BJ (cell line): Measurements from ENCODE around the gene GFRA4. TPM values are rescaled to one million over a fixed set of nuclear protein-coding genes. Genes with fewer than 3 reads are reported as not detected.
A peak's percentile ranks its signal among the peaks of the same experiment; 100 is the strongest.

ENCODE experiments used
- CTCF ChIA-PET: fragments of 350-600 bp; formaldehyde crosslinking; extraction: SDS; loops from one replicate; lab custom pipeline; 2021; ENCODE audit warnings: antibody characterized with exemption, inconsistent platforms; lab: Yijun Ruan, JAX
- POLR2A ChIA-PET: fragments of 300-600 bp; sonication (Branson Sonifier 250); formaldehyde crosslinking; extraction: SDS; loops from one replicate; lab custom pipeline; 2021; ENCODE audit warnings: antibody characterized with exemption; lab: Charles Lee
- DNase-seq: peaks from one replicate; pipeline ENCODE4 v3.0.0-alpha.2; 2011; ENCODE audit warnings: low read depth
- H3K27me3 ChIP-seq: 2 replicates; pipeline ENCODE4 v1.6.0; 2011; ENCODE audit warnings: low read length; ENCODE audit not compliant: control insufficient read depth, insufficient read depth
- H3K36me3 ChIP-seq: 2 replicates; pipeline ENCODE4 v1.5.1; 2011; ENCODE audit warnings: low read length; ENCODE audit not compliant: control insufficient read depth, insufficient read depth
- H3K4me3 ChIP-seq: 2 replicates; pipeline ENCODE4 v1.5.1; 2011; ENCODE audit warnings: low read depth, mild to moderate bottlenecking, control low read depth, low read length
- polyA plus RNA-seq: library from polyadenylated mRNA; depleted of rRNA; stranded (reverse); fragments of >200 nt; gene quantifications from 2 replicates; pipeline ENCODE4 v1.2.3, GENCODE V29; 2011
- TF ChIP-seq, protein P1 (sequence below): IDR thresholded peaks from 2 replicates; pipeline ENCODE4 v1.5.1; 2011; ENCODE audit warnings: low read depth, mild to moderate bottlenecking, control low read depth, inconsistent platforms, low read length, moderate library complexity; ENCODE audit not compliant: insufficient read depth

GFRA4 gene
- polyA plus RNA-seq, 1 experiment, result not detected

DNA sequence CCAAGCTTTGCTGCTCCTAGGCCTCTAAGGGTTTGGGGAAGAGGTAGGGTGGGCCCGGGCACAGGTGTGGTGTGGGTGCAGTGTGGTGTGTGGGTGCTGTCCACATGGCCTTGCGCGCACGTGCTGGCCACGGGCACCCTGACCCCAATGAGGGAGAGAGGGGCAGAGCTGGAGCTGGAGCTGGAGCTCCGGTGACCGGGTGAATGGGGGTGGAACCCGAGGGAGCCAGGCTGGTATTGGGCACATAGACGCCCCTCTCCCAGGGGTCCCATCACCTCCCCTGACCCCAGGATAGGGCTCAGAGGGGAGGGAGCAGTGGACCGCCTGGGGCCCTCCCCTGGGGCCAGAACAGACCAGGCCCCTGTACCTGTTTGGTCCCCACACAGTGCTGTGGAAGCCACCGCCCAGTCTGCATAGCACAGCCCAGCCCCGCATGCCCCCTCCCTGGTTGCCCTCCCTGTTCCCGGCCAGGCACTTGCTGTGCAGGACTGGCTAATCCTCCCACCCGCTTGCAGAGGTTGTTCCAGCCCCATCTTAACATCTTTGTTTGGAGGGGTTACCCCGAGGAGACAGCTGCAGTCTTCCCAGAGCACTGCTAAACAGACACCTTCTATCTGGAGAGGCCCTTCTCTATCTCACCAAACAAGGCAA, 17.6 kb upstream of the GFRA4 start:
- no peaks in the 10 kb centered on the region for H3K27me3 ChIP-seq
- peak overlapping the region; percentile 85 for H3K4me3 ChIP-seq
- no peak for DNase-seq
- POLR2A ChIA-PET, result no interaction called here
- TF ChIP-seq, protein P1, sequence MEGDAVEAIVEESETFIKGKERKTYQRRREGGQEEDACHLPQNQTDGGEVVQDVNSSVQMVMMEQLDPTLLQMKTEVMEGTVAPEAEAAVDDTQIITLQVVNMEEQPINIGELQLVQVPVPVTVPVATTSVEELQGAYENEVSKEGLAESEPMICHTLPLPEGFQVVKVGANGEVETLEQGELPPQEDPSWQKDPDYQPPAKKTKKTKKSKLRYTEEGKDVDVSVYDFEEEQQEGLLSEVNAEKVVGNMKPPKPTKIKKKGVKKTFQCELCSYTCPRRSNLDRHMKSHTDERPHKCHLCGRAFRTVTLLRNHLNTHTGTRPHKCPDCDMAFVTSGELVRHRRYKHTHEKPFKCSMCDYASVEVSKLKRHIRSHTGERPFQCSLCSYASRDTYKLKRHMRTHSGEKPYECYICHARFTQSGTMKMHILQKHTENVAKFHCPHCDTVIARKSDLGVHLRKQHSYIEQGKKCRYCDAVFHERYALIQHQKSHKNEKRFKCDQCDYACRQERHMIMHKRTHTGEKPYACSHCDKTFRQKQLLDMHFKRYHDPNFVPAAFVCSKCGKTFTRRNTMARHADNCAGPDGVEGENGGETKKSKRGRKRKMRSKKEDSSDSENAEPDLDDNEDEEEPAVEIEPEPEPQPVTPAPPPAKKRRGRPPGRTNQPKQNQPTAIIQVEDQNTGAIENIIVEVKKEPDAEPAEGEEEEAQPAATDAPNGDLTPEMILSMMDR, result no peak
- peaks cover 12% of the 10 kb centered on the region for H3K36me3 ChIP-seq
- CTCF ChIA-PET, result interaction anchor here (1.0 to 15.3 kb wide), 9 partner anchors 12 to 140 kb away, joined by 3 to 331 read pairs (median 4); partner anchors contain the start of genes AP5S1 and SIGLEC1

DNA sequence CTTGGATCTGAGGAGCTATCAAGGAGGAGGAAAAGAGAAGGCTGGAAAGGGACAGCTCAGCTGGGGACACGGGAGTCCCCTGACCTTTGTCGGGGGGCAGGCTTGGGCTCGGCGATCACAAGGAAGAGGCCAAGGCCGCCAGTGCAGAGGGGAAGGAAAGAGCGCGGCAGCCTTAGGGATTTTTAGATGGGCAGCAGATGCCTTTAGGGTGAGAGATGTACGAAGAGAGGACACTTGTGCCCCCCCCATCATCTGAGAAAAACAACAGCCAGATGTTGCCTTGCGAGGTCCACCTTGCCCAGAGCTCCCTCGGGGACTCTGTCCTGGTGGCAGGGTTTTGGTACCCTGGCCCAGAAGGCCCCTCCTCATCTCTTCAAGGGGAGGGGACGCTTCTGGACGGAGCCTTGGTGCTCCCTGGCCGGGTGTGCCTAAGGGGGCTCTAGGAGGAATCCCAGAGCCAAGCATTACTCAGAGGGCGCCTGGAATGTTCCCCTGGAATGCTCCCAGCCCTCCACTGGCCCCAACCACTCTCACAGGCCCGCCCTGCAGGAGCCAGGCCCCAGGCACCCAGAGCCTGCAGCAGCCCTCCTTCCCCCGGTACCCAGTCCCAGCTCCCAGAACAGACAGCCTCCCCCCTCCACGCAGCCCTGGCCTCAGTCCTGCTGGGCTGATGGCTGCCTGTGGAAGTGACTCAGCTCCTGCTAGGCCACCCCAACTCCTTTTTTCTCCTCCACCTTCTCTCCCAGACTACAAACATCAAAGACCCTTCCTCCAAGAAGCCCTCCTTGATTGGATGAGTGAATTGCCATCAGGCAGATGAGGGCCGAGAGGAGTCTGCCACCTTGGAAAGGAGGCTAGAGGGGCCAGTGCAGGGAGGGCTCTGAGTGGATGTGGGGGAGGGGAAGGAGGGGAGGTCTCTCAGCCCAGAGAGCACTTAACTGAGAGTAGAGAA, 16.8 kb upstream of the GFRA4 start:
- TF ChIP-seq, protein P1, result no peak
- H3K4me3 ChIP-seq, result peak overlapping the region; percentile 85
- H3K27me3 ChIP-seq, result no peaks in the 10 kb centered on the region
- POLR2A ChIA-PET, result interaction anchor here (1.2 kb wide), 1 partner anchor 28 kb away, joined by 13 read pairs; no protein-coding TSS in a partner anchor
- CTCF ChIA-PET, result interaction anchor here (1.0 to 15.3 kb wide), 8 partner anchors 11 to 140 kb away, joined by 3 to 331 read pairs (median 4); partner anchors contain the start of genes AP5S1 and SIGLEC1
- no peak for DNase-seq
- H3K36me3 ChIP-seq, result peaks cover 20% of the 10 kb centered on the region

- Histone ChIP-seq H3K36me3 (peaks cover 28% of the 10 kb centered on the region), H3K4me3 (peak overlapping the region; percentile 85), H3K27me3 (no peaks in the 10 kb centered on the region)
- TF ChIP-seq, protein P1, result no peak
- ChIA-PET CTCF (interaction anchor here (0.8 to 15.3 kb wide), 11 partner anchors 8 to 139 kb away, joined by 3 to 331 read pairs (median 11); partner anchors contain the start of genes SIGLEC1 and SPEF1), POLR2A (interaction anchor here (0.6 to 1.8 kb wide), 3 partner anchors 8 to 117 kb away, joined by 3 to 13 read pairs (median 8); partner anchors contain the start of gene CDC25B)
- DNase-seq, result no peak
Observed at GRCh38 chr20:3678856-3679720, 15.9 kb upstream of the GFRA4 start.

- Histone ChIP-seq H3K4me3 (no peak overlapping the region), H3K36me3 (peaks cover 33% of the 10 kb centered on the region), H3K27me3 (no peaks in the 10 kb centered on the region)
- CTCF ChIA-PET, result interaction anchor here (0.7 to 15.3 kb wide), 21 partner anchors 9 to 394 kb away, joined by 3 to 331 read pairs (median 7); partner anchors contain the start of genes CENPB, SIGLEC1 and SPEF1
- POLR2A ChIA-PET, result interaction anchor here (0.6 to 1.8 kb wide), 3 partner anchors 9 to 129 kb away, joined by 3 to 8 read pairs (median 5); no protein-coding TSS in a partner anchor
- no peak for DNase-seq
- TF ChIP-seq, protein P1, result no peak
Observed at GRCh38 chr20:3678198-3678597, 15.0 kb upstream of the GFRA4 start.
